H9 (cell line): ENCODE data around the gene LDB1. TPM values are rescaled to one million over a fixed set of nuclear protein-coding genes. Genes with fewer than 3 reads are reported as not detected.

Experiments
- DNase-seq: peaks from one replicate; pipeline ENCODE4 v3.0.0-alpha.2; 2017
- H2AFZ ChIP-seq: one replicate; pipeline ENCODE4 v1.6.1; 2013; ENCODE audit warnings: mild to moderate bottlenecking, low read length, control low read depth, moderate library complexity
- H2AK5ac ChIP-seq: 2 replicates; pipeline ENCODE4 v1.6.1; 2013; ENCODE audit warnings: low read length, control low read depth, mixed read lengths; ENCODE audit not compliant: insufficient read length
- H2BK120ac ChIP-seq: one replicate; pipeline ENCODE4 v1.6.1; 2013; ENCODE audit warnings: low read depth, mild to moderate bottlenecking, low read length, control low read depth, inconsistent platforms; ENCODE audit not compliant: poor library complexity, severe bottlenecking
- H2BK12ac ChIP-seq: 2 replicates; pipeline ENCODE4 v1.6.1; 2013; ENCODE audit warnings: low read length, control low read depth, mixed read lengths, low read depth; ENCODE audit not compliant: insufficient read length
- H2BK15ac ChIP-seq: 2 replicates; pipeline ENCODE4 v1.6.1; 2013; ENCODE audit warnings: low read depth, low read length, control low read depth
- H2BK20ac ChIP-seq: one replicate; pipeline ENCODE4 v1.6.1; 2013; ENCODE audit warnings: low read depth, mild to moderate bottlenecking, low read length, control low read depth, inconsistent platforms; ENCODE audit not compliant: poor library complexity, severe bottlenecking
- H2BK5ac ChIP-seq: 2 replicates; pipeline ENCODE4 v1.6.1; 2013; ENCODE audit warnings: low read length, control low read depth, mixed read lengths; ENCODE audit not compliant: insufficient read length
- H3K14ac ChIP-seq: 2 replicates; pipeline ENCODE4 v1.6.1; 2013; ENCODE audit warnings: low read length, control low read depth; ENCODE audit not compliant: insufficient read depth
- H3K18ac ChIP-seq: 2 replicates; pipeline ENCODE4 v1.6.1; 2013; ENCODE audit warnings: low read depth, mild to moderate bottlenecking, mixed read lengths, low read length, control low read depth; ENCODE audit not compliant: insufficient read length
- H3K23ac ChIP-seq: 2 replicates; pipeline ENCODE4 v1.6.1; 2013; ENCODE audit warnings: low read length, control low read depth, mixed read lengths, low read depth; ENCODE audit not compliant: insufficient read length
- H3K23me2 ChIP-seq: 2 replicates; pipeline ENCODE4 v1.6.1; 2013; ENCODE audit warnings: low read depth, mild to moderate bottlenecking, mixed read lengths, low read length, control low read depth; ENCODE audit not compliant: insufficient read length, poor library complexity, severe bottlenecking
- H3K27ac ChIP-seq: 2 replicates; pipeline ENCODE4 v1.5.1; 2013; ENCODE audit warnings: low read length, control low read depth, mixed read lengths, low read depth; ENCODE audit not compliant: insufficient read length
- H3K27me3 ChIP-seq: 2 replicates; pipeline ENCODE4 v1.6.1; 2013; ENCODE audit warnings: low read length, control low read depth, inconsistent platforms; ENCODE audit not compliant: insufficient read depth
- H3K4ac ChIP-seq: 2 replicates; pipeline ENCODE4 v1.6.1; 2013; ENCODE audit warnings: low read depth, mild to moderate bottlenecking, control low read depth, inconsistent platforms, low read length, moderate library complexity
- H3K4me1 ChIP-seq: 2 replicates; pipeline ENCODE4 v1.6.1; 2013; ENCODE audit warnings: low read length, control low read depth, inconsistent platforms; ENCODE audit not compliant: insufficient read depth
- H3K4me2 ChIP-seq: 2 replicates; pipeline ENCODE4 v1.6.1; 2013; ENCODE audit warnings: low read length, control low read depth, mixed read lengths; ENCODE audit not compliant: insufficient read length, insufficient read depth
- H3K56ac ChIP-seq: 2 replicates; pipeline ENCODE4 v1.6.1; 2013; ENCODE audit warnings: low read depth, mild to moderate bottlenecking, mixed read lengths, low read length, control low read depth; ENCODE audit not compliant: insufficient read length
- H3K79me1 ChIP-seq: 2 replicates; pipeline ENCODE4 v1.6.1; 2013; ENCODE audit warnings: low read depth, mild to moderate bottlenecking, moderate library complexity, low read length, control low read depth, inconsistent platforms; ENCODE audit not compliant: insufficient read depth, poor library complexity, severe bottlenecking
- H3K79me2 ChIP-seq: 2 replicates; pipeline ENCODE4 v1.6.1; 2013; ENCODE audit warnings: low read length, control low read depth, inconsistent platforms; ENCODE audit not compliant: insufficient read depth
- H3K9ac ChIP-seq: 2 replicates; pipeline ENCODE4 v1.6.1; 2013; ENCODE audit warnings: low read length, control low read depth, mixed read lengths; ENCODE audit not compliant: insufficient read length; ENCODE audit errors: extremely low read depth
- H3K9me3 ChIP-seq: one replicate; pipeline ENCODE4 v1.6.1; 2013; ENCODE audit warnings: low read depth, low read length, inconsistent platforms; ENCODE audit not compliant: control insufficient read depth
- H3T11ph ChIP-seq: one replicate; pipeline ENCODE4 v1.6.1; 2013; ENCODE audit warnings: mild to moderate bottlenecking, low read length, control low read depth, inconsistent platforms
- H4K20me1 ChIP-seq: one replicate; pipeline ENCODE4 v1.6.1; 2013; ENCODE audit not compliant: control insufficient read depth, insufficient read length, insufficient read depth
- H4K5ac ChIP-seq: 2 replicates; pipeline ENCODE4 v1.6.1; 2013; ENCODE audit warnings: low read depth, mild to moderate bottlenecking, mixed read lengths, low read length, control low read depth; ENCODE audit not compliant: insufficient read length
- H4K8ac ChIP-seq: replicated peaks from 2 replicates; pipeline ENCODE4 v1.6.1; 2013; ENCODE audit warnings: low read length, control low read depth, mixed read lengths, low read depth; ENCODE audit not compliant: insufficient read length
- H4K91ac ChIP-seq: 2 replicates; pipeline ENCODE4 v1.6.1; 2013; ENCODE audit warnings: low read depth, mild to moderate bottlenecking, moderate library complexity, mixed read lengths, low read length, control low read depth; ENCODE audit not compliant: insufficient read length
- H3K27ac Mint-ChIP-seq, 3 experiments: 2 replicates in 2 of 3; 3 replicates in 1 of 3; pipeline ENCODE4 v1.8.0; 2020 to 2021; ENCODE audit warnings: mixed read lengths in 3 of 3, mild to moderate bottlenecking in 1 of 3, moderate library complexity in 1 of 3
- H3K27me3 Mint-ChIP-seq: 2 replicates; pipeline ENCODE4 v1.8.0; 2021; ENCODE audit warnings: low read depth, mild to moderate bottlenecking, moderate library complexity, mixed read lengths
- H3K36me3 Mint-ChIP-seq, 3 experiments: 2 replicates in 2 of 3; 3 replicates in 1 of 3; pipeline ENCODE4 v1.8.0; 2020 to 2021; ENCODE audit warnings: low read depth in 3 of 3, mixed read lengths in 3 of 3; ENCODE audit not compliant: insufficient read depth in 1 of 3
- H3K4me1 Mint-ChIP-seq, 2 experiments: 2 replicates each; pipeline ENCODE4 v1.8.0; 2020; ENCODE audit warnings: mixed read lengths in 2 of 2
- H3K4me3 Mint-ChIP-seq, 2 experiments: 2 replicates in 1 of 2; 3 replicates in 1 of 2; pipeline ENCODE4 v1.8.0; 2020 to 2021; ENCODE audit warnings: mild to moderate bottlenecking in 2 of 2, mixed read lengths in 2 of 2, moderate library complexity in 1 of 2
- H3K9me3 Mint-ChIP-seq, 2 experiments: 2 replicates in 1 of 2; 3 replicates in 1 of 2; pipeline ENCODE4 v1.8.0; 2020; ENCODE audit warnings: mild to moderate bottlenecking in 2 of 2, mixed read lengths in 2 of 2, moderate library complexity in 1 of 2
- WGBS: extraction: QIAGEN DNeasy Blood & Tissue Kit; methylation state at CpG from one replicate; pipeline ENCODE4 v1.1.7; 2013; ENCODE audit warnings: missing lambda C conversion rate, low lambda C conversion rate, mixed read lengths; ENCODE audit not compliant: insufficient read length; ENCODE audit errors: extremely low coverage; 5-methylcytosine and 5-hydroxymethylcytosine counted together
- total RNA-seq: library from RNA; stranded (reverse); gene quantifications from 2 replicates; pipeline ENCODE4 v1.2.1, GENCODE V29; 2021
- TF ChIP-seq, protein P1 (sequence below): fragments of 200-600 bp; sonication (generic); conservative IDR thresholded peaks from 3 replicates; pipeline ENCODE4 v1.8.0; 2021; ENCODE audit warnings: antibody characterized with exemption, mild to moderate bottlenecking

Gene LDB1
- total RNA-seq, 1 experiment from 2014 or later = 80.5 TPM

GRCh38 chr10:102090772-102091171, 29.4 kb downstream of the LDB1 start:
- Histone ChIP-seq H3T11ph (no peak overlapping the region), H3K14ac (no peak overlapping the region), H2AK5ac (no peak overlapping the region), H3K4me2 (no peak overlapping the region), H4K20me1 (no peaks in the 10 kb centered on the region), H3K56ac (no peak overlapping the region), H3K4ac (no peak overlapping the region), H3K27ac (no peak overlapping the region), H3K79me1 (no peaks in the 10 kb centered on the region), H3K4me1 (no peaks in the 10 kb centered on the region), H4K91ac (no peak overlapping the region), H2BK5ac (no peak overlapping the region), H2BK12ac (no peak overlapping the region), H3K9ac (no peak overlapping the region), H3K23ac (no peak overlapping the region), H2BK15ac (no peak overlapping the region), H2BK120ac (no peak overlapping the region), H3K79me2 (no peaks in the 10 kb centered on the region), H2AFZ (no peak overlapping the region), H3K27me3 (no peaks in the 10 kb centered on the region), H3K23me2 (no peaks in the 10 kb centered on the region), H4K5ac (no peak overlapping the region), H2BK20ac (no peak overlapping the region), H3K9me3 (no peaks in the 10 kb centered on the region), H4K8ac (no peak overlapping the region), H3K18ac (no peak overlapping the region)
- WGBS = no CpG with 5 or more reads among the region's 2 CpGs
- Mint-ChIP-seq H3K27me3 (no peaks in the 10 kb centered on the region), H3K4me1 (no peaks in the 10 kb centered on the region), H3K9me3 (no peaks in the 10 kb centered on the region), H3K27ac (no peak overlapping the region), H3K36me3 (peaks cover 5 to 9% (median 5%) of the 10 kb centered on the region in 3 experiments; a peak in 5 of 7 replicates), H3K4me3 (no peak overlapping the region)
- TF ChIP-seq, protein P1, sequence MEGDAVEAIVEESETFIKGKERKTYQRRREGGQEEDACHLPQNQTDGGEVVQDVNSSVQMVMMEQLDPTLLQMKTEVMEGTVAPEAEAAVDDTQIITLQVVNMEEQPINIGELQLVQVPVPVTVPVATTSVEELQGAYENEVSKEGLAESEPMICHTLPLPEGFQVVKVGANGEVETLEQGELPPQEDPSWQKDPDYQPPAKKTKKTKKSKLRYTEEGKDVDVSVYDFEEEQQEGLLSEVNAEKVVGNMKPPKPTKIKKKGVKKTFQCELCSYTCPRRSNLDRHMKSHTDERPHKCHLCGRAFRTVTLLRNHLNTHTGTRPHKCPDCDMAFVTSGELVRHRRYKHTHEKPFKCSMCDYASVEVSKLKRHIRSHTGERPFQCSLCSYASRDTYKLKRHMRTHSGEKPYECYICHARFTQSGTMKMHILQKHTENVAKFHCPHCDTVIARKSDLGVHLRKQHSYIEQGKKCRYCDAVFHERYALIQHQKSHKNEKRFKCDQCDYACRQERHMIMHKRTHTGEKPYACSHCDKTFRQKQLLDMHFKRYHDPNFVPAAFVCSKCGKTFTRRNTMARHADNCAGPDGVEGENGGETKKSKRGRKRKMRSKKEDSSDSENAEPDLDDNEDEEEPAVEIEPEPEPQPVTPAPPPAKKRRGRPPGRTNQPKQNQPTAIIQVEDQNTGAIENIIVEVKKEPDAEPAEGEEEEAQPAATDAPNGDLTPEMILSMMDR = no peak
- no peak for DNase-seq
